GM12875 (cell line): ENCODE data around the gene PA2G4.
A peak's percentile ranks its signal among the peaks of the same experiment; 100 is the strongest.

Experiments
- H3K4me3 ChIP-seq: one replicate; pipeline ENCODE4 v1.5.1; 2011; ENCODE audit warnings: low read depth, low read length, control low read depth
- CTCF ChIP-seq: IDR thresholded peaks from 2 replicates; pipeline ENCODE4 v1.5.1; 2011; ENCODE audit warnings: low read depth, mild to moderate bottlenecking, control low read depth, inconsistent platforms, low read length, moderate library complexity, borderline replicate concordance; ENCODE audit not compliant: insufficient read depth

Gene PA2G4

DNA sequence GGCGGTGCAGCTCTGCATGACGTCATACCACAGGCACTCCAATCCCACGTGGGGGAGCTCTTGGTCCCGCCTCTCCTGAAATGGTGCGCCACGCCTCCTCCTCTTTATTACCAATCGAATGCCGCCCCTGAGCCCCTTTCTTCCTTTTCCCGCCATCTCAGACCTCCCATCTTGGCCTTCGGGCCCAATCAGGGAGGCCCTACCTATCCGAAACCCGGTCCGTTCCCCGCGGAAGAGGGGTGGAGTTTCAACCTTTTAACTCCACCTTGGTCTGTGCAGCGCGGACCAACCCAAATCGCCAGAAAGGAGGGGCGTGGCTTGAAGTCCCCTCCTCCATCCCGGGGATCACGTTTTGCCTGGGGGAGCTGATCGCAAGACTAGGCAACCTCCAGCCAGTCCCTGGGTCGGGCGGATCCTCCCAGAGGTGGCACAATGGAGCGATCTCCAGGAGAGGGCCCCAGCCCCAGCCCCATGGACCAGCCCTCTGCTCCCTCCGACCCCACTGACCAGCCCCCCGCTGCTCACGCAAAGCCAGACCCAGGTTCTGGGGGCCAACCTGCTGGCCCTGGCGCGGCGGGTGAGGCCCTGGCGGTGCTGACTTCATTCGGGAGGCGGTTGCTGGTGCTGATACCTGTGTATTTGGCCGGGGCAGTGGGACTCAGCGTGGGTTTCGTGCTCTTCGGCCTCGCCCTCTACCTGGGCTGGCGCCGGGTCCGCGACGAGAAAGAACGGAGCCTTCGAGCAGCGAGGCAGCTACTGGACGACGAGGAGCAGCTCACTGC lies 23.7 kb downstream of the PA2G4 start, which contains the start of gene ESYT1:
Gene ESYT1 (plus strand): TSS at position 380 of the 782 bp plus-strand sequence. CDS start 53 bp downstream, at position 433.
- no peak for TF ChIP-seq CTCF
- H3K4me3 ChIP-seq, result peak within 1 kb of the TSS; percentile 81

DNA sequence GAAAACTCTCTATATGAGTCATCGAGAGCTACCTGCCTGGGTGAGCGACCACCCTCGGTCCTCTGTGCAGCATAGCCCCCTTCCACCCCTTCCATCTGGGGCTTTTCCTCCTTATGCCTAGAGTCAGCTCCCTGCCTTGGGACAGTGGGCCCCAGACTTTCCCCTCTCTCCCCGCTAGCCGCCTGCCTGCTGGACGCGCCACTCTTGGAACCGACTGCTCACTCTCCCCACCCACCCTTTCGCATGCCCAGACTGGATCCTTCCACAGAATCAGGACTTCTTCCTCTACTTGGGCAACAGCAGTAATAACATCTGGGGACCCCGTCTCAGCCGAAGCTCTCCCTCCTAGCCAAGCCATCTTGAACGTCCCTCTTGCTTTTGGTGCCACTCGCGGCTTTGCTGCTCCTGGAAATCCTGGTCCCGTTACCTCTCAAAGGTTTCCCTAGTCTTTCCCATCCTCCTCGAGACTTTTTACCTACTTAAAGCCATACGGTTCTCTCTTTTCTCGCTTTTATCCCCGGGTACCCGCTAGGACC lies 24.4 kb downstream of the PA2G4 start:
- no peak for TF ChIP-seq CTCF
- H3K4me3 ChIP-seq, result peak overlapping the region; percentile 81

- no peak for TF ChIP-seq CTCF
- H3K4me3 ChIP-seq, result peak overlapping the region; percentile 81
These were observed 25.0 kb downstream of the PA2G4 start for GRCh38 chr12:56129206-56129941.

DNA sequence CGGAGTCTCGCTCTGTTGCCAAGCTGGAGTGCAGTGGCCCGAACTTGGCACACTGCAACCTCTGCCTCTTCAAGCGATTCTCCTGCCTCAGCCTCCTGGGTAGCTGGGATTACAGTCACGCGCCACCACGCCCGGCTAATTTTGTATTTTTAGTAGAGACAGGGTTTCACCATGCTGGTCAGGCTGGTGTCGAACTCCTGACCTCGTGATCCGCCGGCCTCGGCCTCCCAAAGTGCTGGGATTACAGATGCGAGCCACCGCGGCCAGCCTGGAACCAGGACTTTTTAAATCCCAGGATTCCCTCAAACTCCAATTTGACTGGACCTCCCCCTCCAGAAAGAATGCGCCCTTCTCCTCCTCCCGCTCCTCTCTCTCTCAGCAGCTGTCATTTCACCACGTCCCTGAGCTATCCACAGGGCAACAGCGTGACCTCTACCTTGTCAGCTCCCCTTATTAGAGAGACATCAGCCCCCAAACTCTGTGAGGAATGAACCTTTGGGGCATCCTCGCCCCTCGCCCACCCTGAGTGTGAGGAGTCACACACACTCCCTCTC lies 25.7 kb downstream of the PA2G4 start:
- peak overlapping the region; percentile 81 for H3K4me3 ChIP-seq
- TF ChIP-seq CTCF, result no peak

DNA sequence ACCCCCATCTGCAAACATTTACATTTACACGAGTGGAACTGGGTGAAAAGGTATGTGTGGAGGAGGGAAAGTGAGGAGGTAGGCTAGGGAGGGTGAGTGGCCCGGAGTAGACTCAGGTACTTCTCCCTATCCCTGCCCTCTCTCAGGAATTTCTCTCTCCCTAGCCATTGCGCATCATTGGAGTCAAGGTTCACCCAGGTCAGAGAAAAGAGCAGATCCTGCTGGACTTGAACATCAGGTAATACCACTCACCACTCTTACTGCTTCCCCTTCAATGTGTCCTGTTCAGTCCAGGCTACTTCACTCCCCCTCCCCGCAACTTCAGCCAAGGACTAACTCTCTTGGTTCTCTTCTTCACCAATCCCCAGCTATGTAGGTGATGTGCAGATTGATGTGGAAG lies 26.5 kb downstream of the PA2G4 start:
- H3K4me3 ChIP-seq, result no peak overlapping the region
- no peak for TF ChIP-seq CTCF

DNA sequence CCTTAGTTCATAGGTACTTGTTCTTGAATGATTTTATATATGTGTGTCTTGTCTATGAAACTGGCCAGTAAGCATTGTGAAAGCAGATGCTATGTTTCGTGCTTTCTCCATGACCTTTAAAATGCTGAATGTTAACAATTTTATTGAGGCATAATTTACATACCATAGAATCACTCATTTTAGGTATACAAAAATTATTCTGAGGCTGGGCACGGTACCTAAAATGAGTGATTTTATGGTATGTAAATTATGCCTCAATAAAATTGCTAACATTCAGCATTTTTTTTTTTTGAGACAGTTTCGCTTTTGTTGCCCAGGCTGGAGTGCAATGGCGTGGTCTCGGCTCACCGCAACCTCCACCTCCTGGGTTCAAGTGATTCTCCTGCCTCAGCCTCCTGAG lies 30.5 kb downstream of the PA2G4 start:
- no peak for TF ChIP-seq CTCF

More for the DNA sequence above, 30.5 kb downstream of the PA2G4 start:
- no peak overlapping the region for H3K4me3 ChIP-seq
